BJ (cell line): ENCODE measurements around the gene ZIC5. TPM values are rescaled to one million over a fixed set of nuclear protein-coding genes. Genes with fewer than 3 reads are reported as not detected.

ENCODE experiments used
- CTCF ChIA-PET: fragments of 350-600 bp; formaldehyde crosslinking; extraction: SDS; loops from one replicate; lab custom pipeline; 2021; ENCODE audit warnings: antibody characterized with exemption, inconsistent platforms; lab: Yijun Ruan, JAX
- POLR2A ChIA-PET: fragments of 300-600 bp; sonication (Branson Sonifier 250); formaldehyde crosslinking; extraction: SDS; loops from one replicate; lab custom pipeline; 2021; ENCODE audit warnings: antibody characterized with exemption; lab: Charles Lee
- DNase-seq: peaks from one replicate; pipeline ENCODE4 v3.0.0-alpha.2; 2011; ENCODE audit warnings: low read depth
- H3K27me3 ChIP-seq: 2 replicates; pipeline ENCODE4 v1.6.0; 2011; ENCODE audit warnings: low read length; ENCODE audit not compliant: control insufficient read depth, insufficient read depth
- H3K36me3 ChIP-seq: 2 replicates; pipeline ENCODE4 v1.5.1; 2011; ENCODE audit warnings: low read length; ENCODE audit not compliant: control insufficient read depth, insufficient read depth
- H3K4me3 ChIP-seq: 2 replicates; pipeline ENCODE4 v1.5.1; 2011; ENCODE audit warnings: low read depth, mild to moderate bottlenecking, control low read depth, low read length
- CTCF ChIP-seq: IDR thresholded peaks from 2 replicates; pipeline ENCODE4 v1.5.1; 2011; ENCODE audit warnings: low read depth, mild to moderate bottlenecking, control low read depth, inconsistent platforms, low read length, moderate library complexity; ENCODE audit not compliant: insufficient read depth
- polyA plus RNA-seq: library from polyadenylated mRNA; depleted of rRNA; stranded (reverse); fragments of >200 nt; gene quantifications from 2 replicates; pipeline ENCODE4 v1.2.3, GENCODE V29; 2011

The ZIC5 gene
- polyA plus RNA-seq, 1 experiment, result not detected

GRCh38 chr13:99941086-99941485 is 30.5 kb downstream of the ZIC5 start:
- H3K4me3 ChIP-seq, result no peak overlapping the region
- ChIA-PET CTCF (no interaction called here), POLR2A (no interaction called here)
- TF ChIP-seq CTCF, result no peak
- no peak for DNase-seq
- peaks cover 4% of the 10 kb centered on the region; the same call in 1 of the 2 replicates for H3K27me3 ChIP-seq
- H3K36me3 ChIP-seq, result no peaks in the 10 kb centered on the region

GRCh38 chr13:99938635-99939034 is 32.9 kb downstream of the ZIC5 start:
- H3K4me3 ChIP-seq, result no peak overlapping the region
- peaks cover 4% of the 10 kb centered on the region; the same call in 1 of the 2 replicates for H3K27me3 ChIP-seq
- no peak for TF ChIP-seq CTCF
- no peaks in the 10 kb centered on the region for H3K36me3 ChIP-seq
- POLR2A ChIA-PET, result no interaction called here
- CTCF ChIA-PET, result no interaction called here
- no peak for DNase-seq

- Histone ChIP-seq H3K27me3 (peaks cover 4% of the 10 kb centered on the region; the same call in 1 of the 2 replicates), H3K4me3 (no peak overlapping the region), H3K36me3 (no peaks in the 10 kb centered on the region)
- no peak for TF ChIP-seq CTCF
- CTCF ChIA-PET, result interaction anchor here (0.5 to 1.2 kb wide), 3 partner anchors 16 to 638 kb away, joined by 3 read pairs; no protein-coding TSS in a partner anchor
- no peak for DNase-seq
- POLR2A ChIA-PET, result no interaction called here
Observed at GRCh38 chr13:99935772-99936171, 35.8 kb downstream of the ZIC5 start.

GRCh38 chr13:99932912-99933311 is 38.7 kb downstream of the ZIC5 start:
- TF ChIP-seq CTCF, result no peak
- H3K27me3 ChIP-seq, result no peaks in the 10 kb centered on the region
- no peaks in the 10 kb centered on the region for H3K36me3 ChIP-seq
- ChIA-PET POLR2A (no interaction called here), CTCF (no interaction called here)
- no peak for DNase-seq
- no peak overlapping the region for H3K4me3 ChIP-seq

- DNase-seq, result no peak
- POLR2A ChIA-PET, result no interaction called here
- no peaks in the 10 kb centered on the region for H3K36me3 ChIP-seq
- H3K27me3 ChIP-seq, result peaks cover under 1% of the 10 kb centered on the region; the same call in 1 of the 2 replicates
- CTCF ChIA-PET, result no interaction called here
- TF ChIP-seq CTCF, result no peak
- H3K4me3 ChIP-seq, result no peak overlapping the region
Observed at GRCh38 chr13:99930925-99931324, 40.6 kb downstream of the ZIC5 start.
